H1 (cell line): ENCODE measurements around the gene LTBP3. TPM values are rescaled to one million over a fixed set of nuclear protein-coding genes. Genes with fewer than 3 reads are reported as not detected.

Experiments used
- GABPA ChIP-seq: IDR thresholded peaks from 2 replicates; pipeline ENCODE4 v1.6.1; 2011; ENCODE audit warnings: mild to moderate bottlenecking, low read length, moderate library complexity, borderline replicate concordance; ENCODE audit not compliant: insufficient read depth
- TEAD4 ChIP-seq: IDR thresholded peaks from 2 replicates; pipeline ENCODE4 v1.6.1; 2012; ENCODE audit warnings: low read depth, low read length, inconsistent platforms, mixed read lengths
- polyA plus RNA-seq, 7 experiments: library from polyadenylated mRNA; depleted of rRNA in 3 of 7; stranded (reverse) in 5 of 7; unstranded in 2 of 7; fragments of >200 nt in 5 of 7; fragments of 200-250 nt in 2 of 7; gene quantifications; 1 replicate in 5 of 7; 2 replicates in 1 of 7; 4 replicates in 1 of 7; pipeline versions ENCODE4 v1.2.1 to v1.2.3, GENCODE V29; 2011 to 2013; ENCODE audit warnings: missing spikeins in 2 of 7, mixed read lengths in 2 of 7
- total RNA-seq: library from RNA; stranded (reverse); fragmentation: NEBNext Ultra II Directional; extraction: Animal tissue kit (Norgen Biotek cat#: 25700); gene quantifications from 2 replicates; pipeline ENCODE4 v1.2.1, GENCODE V29; 2021
- TF ChIP-seq, protein P1 (sequence below), 3 experiments: IDR thresholded peaks; 1 replicate in 2 of 3; 2 replicates in 1 of 3; pipeline versions ENCODE4 v1.5.1 to v1.6.1; 2011; ENCODE audit warnings: low read length in 3 of 3, mild to moderate bottlenecking in 3 of 3, inconsistent platforms in 2 of 3, low read depth in 1 of 3, moderate library complexity in 1 of 3; ENCODE audit not compliant: insufficient read depth in 1 of 3; ENCODE audit errors: control extremely low read depth in 1 of 3

LTBP3 gene
- total and polyA plus RNA-seq, 2 of the 8 experiments (the other 6 are each of a cell fraction or from before 2014, with no cell fraction given) = 12.8 to 17.8 TPM

- TF ChIP-seq GABPA (no peak; the same call in 1 of the 2 replicates), TEAD4 (no peak)
- TF ChIP-seq, protein P1, sequence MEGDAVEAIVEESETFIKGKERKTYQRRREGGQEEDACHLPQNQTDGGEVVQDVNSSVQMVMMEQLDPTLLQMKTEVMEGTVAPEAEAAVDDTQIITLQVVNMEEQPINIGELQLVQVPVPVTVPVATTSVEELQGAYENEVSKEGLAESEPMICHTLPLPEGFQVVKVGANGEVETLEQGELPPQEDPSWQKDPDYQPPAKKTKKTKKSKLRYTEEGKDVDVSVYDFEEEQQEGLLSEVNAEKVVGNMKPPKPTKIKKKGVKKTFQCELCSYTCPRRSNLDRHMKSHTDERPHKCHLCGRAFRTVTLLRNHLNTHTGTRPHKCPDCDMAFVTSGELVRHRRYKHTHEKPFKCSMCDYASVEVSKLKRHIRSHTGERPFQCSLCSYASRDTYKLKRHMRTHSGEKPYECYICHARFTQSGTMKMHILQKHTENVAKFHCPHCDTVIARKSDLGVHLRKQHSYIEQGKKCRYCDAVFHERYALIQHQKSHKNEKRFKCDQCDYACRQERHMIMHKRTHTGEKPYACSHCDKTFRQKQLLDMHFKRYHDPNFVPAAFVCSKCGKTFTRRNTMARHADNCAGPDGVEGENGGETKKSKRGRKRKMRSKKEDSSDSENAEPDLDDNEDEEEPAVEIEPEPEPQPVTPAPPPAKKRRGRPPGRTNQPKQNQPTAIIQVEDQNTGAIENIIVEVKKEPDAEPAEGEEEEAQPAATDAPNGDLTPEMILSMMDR (IDR thresholded peaks at IDR 0.05; ENCODE audit: control extremely low read depth in 1 of 3, insufficient read depth in 1 of 3, low read depth in 1 of 3, low read length in 3 of 3) = peak in 2 of 3 experiments; percentile 38 to 46; a peak in 3 of 4 replicates
These were observed 10.6 kb downstream of the LTBP3 start (continued) for GRCh38 chr11:65547446-65548125.
